ENCODE data around the gene SERPING1.

The SERPING1 gene

GRCh38 chr11:57597461-57597915 is at the start of gene SERPING1:
Gene SERPING1, plus strand, starts transcription at chr11:57597685. Its CDS starts 586 bp downstream, at chr11:57598271.
- no peak for DNase-seq

DNA sequence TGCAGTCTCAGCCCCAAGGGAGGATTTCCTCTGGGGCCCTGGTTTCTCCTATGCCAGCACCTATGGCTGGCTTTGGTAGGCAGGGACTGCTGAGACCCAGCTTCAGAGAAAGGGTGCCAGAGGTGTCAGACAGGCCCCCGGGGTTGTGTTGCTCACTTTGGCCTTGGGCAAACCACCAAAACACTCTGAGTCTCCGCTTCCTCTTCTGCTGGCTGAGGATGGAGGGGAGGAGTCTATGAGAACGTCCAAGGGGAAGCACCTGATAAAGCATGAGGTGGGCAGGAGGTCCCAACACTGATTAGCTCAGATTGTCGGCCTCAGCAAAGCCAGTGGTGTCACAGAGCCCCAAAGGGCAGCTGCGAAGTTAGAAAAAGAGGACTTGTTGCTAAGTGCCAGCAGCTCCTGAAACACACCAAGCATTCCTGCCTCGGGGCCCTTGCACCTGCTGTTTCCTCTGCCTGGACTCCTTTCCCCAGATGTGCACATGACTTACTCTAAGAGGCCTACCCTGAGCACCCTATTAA is 49.6 kb upstream of the SERPING1 start:
- no peak for DNase-seq

GRCh38 chr11:57549983-57550382 is 47.5 kb upstream of the SERPING1 start:
- DNase-seq, result no peak

DNA sequence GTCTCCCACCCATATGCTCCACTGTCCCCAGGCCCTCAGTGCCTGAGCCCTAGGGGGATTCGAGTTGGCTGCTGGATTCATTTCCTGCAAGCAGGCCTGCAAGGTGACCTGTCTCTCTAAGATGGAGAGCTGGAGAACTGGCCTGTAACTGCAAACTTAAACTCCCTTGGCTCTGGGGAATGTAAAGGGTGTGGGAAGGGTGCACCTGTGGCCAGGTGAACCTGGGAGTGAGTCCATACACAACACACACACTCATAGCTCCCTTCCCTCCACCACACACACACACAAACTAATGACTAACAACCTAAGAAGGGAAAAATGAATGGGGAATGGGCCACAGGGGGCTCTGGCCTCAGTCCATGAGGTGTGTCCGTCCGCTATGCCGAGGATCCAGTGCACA is 45.5 kb upstream of the SERPING1 start:
- no peak for DNase-seq

GRCh38 chr11:57552479-57552878 is 45.0 kb upstream of the SERPING1 start:
- no peak for DNase-seq

GRCh38 chr11:57555393-57555792 is 42.1 kb upstream of the SERPING1 start:
- DNase-seq, result no peak

DNA sequence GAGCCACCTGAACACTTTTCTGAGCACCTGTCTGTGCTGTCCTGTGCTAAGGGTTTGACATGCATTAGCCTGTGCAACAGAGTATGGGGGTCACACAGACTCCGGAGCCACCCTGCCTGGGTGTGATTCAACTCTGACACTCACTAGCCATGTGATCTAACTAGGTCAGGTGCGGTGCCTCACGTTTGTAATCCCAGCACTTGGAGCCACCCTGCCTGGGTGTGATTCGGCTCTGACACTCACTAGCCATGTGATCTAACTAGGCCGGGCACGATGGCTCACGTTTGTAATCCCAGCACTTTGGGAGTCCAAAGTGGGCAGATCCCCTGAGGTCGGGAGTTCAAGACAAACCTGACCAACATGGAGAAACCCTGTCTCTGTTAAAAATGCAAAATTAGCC is 41.4 kb upstream of the SERPING1 start:
- no peak for DNase-seq

- DNase-seq, result no peak
Observed at GRCh38 chr11:57560146-57560545, 37.3 kb upstream of the SERPING1 start.

DNA sequence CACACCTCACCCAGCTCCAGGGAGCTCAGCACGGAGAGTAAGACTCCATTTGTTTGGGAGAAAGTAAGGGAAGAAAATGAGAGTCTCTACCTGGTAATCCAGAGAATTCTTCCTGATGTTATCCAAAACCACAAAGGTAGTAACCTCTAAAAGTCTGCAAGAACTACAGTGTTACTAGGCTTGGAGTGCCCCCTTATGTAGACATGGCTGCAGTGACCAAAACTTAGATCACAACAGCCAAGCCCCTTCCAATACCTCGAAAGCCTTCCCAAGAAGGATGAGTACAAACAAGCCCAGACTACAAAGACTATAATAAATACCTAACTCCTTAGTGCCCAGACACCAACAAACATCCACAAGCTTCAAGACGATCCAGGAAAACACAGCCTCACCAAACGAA is 34.9 kb upstream of the SERPING1 start:
- DNase-seq, result no peak

GRCh38 chr11:57566005-57566904 is 31.2 kb upstream of the SERPING1 start:
- DNase-seq, result peak; percentile 53

DNA sequence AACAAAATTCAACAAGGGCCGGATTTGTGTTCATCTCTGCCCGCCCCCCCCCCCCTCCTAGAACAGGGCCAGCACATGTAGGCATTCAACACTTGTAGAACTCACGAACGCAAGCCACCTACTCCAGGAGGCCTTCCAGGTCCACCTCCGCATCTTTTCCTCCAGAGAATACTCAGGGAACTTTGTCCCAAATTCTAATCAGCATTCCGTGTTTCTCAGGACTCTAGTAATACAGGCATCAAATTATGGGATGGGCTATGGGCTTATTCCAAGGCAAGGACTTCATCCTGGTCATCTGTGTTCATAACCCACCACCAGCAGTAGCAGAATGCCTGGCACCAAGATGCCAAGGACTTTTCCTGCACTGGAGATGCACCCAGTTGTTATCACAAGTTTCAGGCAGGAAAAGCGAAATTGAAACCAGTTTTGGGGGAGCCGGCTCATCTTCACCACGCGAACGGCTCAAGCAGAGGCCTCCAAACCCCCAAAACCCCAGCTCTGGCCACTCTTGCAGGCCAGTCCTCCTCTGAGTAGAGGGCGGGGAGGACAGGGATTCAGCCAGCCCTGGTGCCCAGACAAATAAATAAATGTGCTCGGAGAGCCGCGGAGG is 30.5 kb upstream of the SERPING1 start:
- DNase-seq, result no peak

GRCh38 chr11:57567515-57568329 is 29.8 kb upstream of the SERPING1 start, which contains the start of gene UBE2L6:
Gene UBE2L6, minus strand, starts transcription at chr11:57567672. Its CDS starts 61 bp downstream, at chr11:57567611.
- peak; percentile 47 for DNase-seq

DNA sequence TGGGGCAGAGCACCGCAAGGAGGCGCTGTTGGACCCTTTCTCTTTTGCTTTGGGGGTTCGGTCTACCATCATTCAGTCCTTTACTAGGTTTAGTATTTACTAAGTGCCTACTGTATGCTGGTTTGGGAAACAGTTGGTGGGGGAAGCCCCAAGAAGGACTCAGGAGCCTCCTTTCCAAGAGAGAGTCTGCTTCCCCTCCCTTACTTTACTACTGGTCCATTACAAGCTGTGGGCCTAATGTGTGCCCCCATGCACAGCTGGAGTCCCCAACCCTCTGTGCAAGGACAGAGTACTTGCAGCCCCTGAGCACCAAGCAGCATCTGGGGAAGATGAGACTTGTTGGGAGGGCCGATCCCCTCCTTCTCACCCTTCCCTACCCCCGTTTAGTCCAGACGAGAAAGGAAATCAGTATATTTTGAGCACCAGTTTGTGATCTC is 29.1 kb upstream of the SERPING1 start:
- no peak for DNase-seq

DNA sequence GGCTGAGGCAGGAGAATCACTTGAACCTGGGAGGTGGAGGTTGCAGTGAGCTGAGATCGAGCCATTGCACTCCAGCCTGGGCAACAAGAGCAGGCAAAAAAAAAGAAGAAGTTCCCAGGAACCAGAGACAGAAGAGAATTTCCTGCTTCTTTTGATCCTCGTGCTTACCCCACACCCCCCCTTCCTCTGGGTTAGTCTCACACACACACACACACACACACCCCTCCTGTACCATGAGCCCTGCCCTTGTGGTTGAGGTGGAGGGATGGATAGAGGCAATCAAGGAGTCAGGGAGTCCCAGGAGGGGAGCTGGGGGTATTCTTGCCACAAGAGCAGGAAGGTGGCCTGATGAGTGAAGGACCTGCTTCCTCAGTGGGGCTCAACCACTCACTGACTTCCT is 25.9 kb upstream of the SERPING1 start:
- no peak for DNase-seq

GRCh38 chr11:57574061-57574460 is 23.4 kb upstream of the SERPING1 start:
- DNase-seq, result no peak

DNA sequence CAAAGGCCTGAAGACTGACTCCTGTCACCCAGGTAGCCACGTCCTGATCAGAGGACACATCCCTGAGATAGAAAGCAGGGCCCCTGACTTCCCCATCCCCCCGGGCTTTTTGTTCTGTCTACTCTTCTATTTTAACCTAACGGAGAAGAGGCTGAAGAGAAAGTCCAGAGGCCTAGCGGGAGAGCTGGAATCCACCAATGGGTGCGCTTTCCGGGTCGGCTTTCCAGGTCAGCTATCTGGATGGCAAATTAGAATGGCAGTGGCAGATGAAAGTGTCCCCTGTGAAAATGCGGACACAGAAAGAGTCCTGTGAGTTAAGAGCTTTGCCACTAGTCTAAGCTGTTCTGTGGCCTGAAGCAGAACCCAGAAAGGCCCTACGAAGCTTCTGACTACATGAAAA is 13.1 kb upstream of the SERPING1 start:
- DNase-seq, result no peak

- no peak for DNase-seq
Observed at GRCh38 chr11:57585301-57585700, 12.2 kb upstream of the SERPING1 start.

GRCh38 chr11:57586711-57587245 is 10.7 kb upstream of the SERPING1 start:
- DNase-seq, result no peak

- no peak for DNase-seq
Observed at GRCh38 chr11:57588046-57588710, 9.3 kb upstream of the SERPING1 start.

DNA sequence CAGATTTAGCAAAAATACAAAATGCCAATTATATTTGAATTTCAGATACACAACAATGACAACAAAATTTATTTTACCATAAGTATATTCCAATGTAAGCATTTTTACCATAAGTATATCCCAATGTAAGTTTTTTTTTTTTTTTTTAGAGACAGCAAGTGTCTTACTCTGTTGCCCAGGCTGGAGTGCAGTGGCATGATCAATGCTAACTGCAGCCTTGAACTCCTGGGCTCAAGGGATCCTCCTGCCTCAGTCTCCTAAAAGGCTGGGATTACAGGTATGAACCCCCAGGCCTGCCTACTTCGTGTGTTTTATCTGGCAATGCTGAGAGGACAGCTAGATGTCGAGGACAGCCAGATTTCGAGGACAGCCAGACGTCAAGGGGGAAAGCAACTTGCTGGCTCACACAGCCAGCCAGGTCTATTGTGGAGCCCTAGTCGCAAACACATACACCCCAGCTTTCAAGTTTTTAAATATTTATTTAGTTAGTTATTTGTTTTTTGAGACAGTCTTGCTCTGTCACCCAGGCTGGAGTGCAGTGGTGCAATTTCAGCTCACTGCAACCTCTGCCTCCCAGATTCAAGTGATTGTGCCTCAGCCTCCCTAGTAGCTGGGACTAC is 1.1 kb upstream of the SERPING1 start:
- DNase-seq, result no peak

Measured in DMS153 (cell line).